SW480 (cell line): ENCODE data around the gene CELF2.

Experiments used
- DNase-seq: peaks from one replicate; pipeline ENCODE4 v3.0.0-alpha.2; 2016; ENCODE audit warnings: low spot score

The CELF2 gene

DNA sequence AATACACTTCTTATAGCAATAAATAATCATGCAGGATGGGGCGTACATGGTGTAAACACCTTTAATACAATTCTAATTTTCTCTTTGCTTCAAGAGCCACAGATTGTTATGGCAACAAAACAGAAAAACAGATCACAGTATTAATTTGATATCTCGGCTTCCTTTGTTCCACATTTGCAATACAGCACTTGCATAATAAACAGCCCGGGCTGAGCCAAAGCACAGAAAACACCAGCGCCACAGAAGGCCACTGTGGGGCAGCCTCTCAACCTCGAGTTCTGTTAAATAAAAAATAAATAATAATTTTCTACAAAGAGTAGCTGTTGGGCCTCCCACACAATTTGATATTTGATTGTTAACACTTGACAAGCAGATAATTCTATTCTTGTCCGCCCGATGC lies 337.9 kb downstream of the CELF2 start:
- no peak for DNase-seq

DNA sequence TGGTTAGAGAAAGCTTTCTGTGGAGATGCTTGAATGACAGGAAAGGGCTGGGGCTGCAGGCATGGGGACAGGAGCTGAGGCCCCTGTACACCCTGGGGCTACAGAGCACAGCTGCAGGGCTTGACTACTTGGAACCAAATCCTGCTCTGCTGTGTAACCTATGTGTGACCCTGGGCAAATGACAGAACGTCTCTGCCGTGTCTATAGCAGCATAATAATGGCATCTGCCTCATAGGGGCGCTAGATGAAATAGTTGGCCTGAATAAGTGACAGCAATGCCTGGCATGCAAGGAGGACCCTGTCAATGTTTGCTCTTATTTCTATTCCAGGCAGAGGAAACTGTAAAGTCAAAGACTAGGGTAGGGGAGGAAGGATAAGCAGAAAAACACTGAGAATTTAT lies 339.8 kb downstream of the CELF2 start:
- DNase-seq = no peak

DNA sequence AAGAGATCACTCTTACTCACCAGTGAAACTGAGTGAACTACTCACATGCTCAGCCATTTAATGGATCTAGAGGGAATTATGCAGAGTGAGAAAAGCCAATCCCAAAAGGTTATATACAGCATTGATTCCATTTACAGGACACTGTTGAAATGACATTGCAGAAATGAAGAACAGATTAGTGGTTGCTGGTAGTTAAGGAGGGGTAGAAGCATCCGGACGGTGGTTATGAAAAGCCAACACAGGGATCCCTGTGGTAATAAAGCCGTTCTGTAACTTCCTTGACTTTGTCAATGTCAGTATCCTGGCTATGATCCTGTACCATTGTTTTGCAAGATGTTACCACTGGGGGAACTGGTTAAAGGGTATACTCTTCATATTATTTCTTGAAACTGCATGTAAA lies 340.3 kb downstream of the CELF2 start:
- DNase-seq = no peak

DNA sequence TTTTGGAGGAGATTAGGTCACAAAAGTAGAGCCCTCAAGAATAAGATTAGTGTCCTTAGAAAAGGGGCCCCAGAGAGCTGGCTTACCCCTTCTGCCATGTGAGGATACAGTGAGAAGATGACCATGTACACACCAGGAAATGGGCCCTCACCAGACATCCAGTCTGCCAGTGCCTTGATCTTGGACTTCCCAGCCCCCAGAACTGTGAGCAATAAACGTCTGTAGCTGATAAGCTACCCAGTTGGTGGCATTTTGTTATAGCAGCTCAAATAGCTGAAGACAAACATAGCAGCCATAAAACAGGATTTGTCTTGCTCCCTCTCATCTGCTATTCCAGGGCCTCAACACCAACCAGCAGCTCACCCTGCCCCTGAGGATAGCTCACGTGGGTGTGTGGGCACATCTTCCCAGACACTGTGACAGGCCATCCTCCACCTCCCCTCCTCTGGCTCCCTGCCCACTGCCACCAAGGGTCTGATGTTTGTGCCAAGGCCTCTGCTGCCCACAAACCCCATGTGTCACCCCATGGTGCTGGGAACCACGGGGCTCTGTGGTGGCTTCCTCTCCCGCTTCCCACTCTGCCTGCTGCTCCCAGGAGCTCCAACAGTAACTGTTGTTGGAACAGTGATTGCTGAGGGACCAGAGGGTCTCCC lies 341.4 kb downstream of the CELF2 start:
- no peak for DNase-seq

DNA sequence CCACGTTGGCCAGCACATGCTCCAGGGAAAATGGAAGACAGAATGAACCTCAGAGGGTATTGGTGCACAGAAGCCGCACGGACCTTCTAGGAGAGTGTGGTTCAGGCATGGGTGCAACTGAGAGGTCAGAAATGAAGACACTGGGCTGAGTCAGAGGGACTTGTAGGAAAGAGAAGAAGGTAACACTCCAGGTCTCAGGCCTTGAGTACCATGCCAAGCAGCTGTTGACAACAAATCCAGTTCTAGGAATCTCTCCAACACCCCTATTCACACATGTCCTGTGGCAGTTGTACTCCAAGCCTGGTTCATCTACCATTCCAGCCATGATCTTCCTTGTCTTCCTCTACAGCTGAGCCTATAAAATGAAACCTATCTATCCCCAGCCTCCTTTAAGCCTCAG lies 342.2 kb downstream of the CELF2 start:
- no peak for DNase-seq

DNA sequence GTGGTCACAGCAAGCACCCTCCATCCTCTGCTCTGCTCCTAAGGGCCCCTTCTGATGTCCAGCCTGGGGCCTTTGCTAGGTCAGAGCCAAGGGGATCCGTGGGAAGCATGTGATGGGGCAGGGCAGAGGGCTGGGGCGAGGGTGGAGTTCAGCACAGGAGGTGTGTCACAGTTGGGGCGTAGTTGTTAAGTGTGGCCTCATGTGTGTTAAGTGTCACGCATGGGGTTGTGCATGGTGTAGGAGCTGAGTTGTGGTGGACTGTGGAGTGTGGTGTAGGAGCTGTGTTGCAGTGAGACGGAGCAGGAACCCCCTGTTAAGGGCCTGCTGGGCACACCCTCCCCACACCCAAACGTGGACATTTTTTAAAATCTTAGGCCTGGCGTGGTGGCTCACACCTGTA lies 345.8 kb downstream of the CELF2 start:
- DNase-seq = no peak

DNA sequence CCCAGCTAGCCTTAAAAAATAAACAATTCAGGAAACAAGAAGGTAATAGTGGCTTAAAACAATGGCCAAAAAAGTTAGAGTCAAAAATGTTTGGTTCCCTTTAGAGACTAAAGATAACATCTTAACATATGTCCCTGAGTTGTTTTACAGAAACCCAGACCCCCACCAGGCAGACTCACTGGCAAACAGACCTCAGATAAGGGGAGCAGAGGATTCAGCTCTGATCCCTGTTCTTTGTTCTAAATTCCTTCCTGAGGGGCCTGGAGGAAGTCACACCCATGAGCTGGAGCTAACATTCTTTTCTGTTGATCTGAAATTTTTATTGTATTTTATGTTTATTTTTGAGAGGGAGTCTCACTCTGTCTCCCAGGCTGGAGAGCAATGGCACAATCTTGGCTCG lies 346.6 kb downstream of the CELF2 start:
- no peak for DNase-seq

DNA sequence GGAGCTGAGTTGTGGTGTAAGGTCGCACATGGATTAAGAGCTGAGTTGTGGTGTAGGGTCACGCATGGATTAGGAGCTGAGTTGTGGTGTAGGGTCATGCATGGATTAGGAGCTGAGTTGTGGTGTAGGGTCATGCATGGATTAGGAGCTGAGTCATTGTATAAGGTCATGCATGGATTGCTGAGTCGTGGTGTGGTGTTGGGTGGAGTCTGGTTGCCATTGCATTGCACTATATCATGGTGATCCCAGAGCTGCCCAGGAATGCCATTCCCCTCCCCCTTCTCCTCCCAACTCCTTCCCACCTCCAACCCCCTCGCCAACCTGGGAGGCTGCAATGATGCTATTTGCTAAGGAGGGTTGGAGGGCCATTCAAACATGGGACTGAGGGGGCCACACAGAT lies 349.2 kb downstream of the CELF2 start:
- peak; percentile 4 for DNase-seq

DNA sequence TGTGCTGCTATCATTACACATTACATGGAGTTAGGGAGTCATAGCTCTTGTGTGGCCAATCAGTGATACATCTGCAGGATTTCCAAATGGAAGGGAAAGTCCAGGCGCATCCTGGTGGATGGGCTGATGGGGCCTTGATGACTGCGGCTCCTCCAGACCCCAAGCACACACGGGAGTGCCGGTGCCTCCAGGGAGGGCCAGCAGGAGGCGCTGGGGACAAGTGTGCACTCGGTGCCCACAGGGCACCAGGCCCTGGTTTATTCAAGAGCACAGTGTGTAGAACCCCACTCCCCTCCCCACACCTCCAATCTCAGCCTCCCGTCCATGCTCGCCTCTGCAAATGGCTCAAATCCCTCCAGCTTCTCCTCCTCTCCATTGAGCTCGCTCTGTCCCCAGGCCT lies 349.8 kb downstream of the CELF2 start:
- no peak for DNase-seq

DNA sequence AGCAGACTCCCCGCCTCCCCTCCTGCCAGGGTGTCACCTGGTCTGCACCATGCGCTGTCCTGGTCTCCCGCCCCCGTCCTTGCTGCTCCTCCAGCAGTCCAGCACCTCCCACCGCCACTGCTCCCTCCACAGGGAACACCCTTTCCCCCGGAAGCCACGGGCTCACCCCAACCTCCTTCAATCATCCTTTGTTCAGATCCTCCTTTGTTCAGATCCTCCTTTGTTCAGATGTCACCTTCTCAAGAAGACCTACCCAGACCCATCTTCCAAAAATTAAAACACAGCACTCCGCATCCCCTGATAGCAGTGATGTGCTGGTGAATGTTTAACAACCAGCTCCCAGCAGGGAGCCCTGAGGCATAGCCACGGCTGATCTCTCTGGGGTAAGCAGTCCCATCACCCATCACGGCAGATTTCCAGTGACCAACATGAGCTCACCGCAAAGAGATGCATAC lies 356.1 kb downstream of the CELF2 start:
- DNase-seq = peak; percentile 20

DNA sequence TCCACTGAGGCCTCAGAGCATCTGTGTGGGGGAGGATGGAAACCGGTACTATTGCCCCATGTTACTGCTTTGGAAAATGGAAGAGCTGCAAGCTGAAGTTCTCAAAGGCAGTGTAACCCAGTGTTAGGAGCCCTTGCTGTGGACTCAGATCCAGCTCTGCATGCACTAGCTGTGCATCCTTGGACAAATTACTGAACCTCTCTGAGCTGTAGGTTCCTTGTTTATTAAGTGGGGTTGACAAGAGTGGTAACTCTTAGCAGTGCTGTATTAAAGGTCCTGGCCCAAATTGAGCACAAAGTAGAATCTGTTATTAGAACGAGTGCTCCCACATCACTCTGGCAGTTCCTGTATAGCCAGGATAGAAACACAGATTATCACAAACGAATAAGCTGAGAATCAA lies 359.6 kb downstream of the CELF2 start:
- no peak for DNase-seq

DNA sequence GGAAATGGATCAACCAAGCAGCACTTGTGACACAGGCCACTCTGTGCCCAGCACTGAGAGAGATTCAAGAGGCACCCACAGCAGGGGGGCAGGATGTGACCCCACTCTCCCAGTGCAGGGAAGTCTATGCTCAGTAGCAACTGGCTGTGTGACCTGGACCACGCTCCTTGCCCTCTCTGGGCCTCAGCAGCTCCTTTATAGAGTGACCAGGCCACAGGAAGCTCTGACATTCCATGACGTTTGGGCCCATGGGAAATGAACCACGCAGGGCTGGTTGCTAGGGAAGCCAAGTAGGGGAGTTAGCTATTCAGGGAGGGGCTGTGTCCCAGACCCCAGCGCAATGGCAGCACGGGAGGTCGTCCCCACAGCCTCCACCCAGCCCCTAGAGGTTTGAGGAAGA lies 361.2 kb downstream of the CELF2 start:
- no peak for DNase-seq

DNA sequence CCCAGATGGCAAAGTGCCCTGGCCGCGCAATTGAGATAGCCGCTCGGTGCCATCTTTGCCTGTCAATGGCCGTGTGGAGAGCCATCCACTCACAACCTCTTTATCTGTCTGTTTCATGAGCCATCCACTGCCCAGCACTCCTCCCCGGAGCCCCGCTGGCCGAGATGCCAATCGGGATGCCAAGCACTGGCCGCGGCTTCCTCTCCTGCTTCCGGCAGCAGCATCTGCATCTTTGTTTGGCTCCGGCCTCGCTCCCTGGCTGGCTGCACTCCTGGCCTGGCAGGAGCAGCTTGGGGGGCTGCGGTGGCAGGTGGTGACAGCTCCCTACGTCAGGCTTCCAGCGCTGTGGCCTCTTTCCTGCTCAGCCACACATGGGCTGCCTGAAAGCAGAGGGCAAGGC lies 362.1 kb downstream of the CELF2 start:
- no peak for DNase-seq

DNA sequence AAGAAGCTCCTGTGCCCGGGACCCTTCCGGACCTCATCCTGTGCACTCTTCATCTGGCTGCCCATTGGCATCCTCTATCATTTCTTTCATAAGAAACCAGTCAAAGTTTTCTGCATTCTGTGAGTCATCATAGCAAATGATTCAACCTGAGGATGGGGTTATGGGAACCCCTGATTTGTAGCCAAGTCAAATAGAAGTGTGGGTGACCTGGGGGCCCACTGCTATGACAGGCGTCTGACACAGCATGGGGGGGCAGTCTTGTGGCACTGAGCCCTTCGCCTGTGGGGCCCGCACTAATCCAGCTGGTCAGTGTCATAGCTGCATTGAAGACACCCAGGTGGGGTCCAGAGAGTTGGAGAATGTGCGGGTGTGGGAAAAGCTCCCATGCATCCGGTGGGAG lies 363.4 kb downstream of the CELF2 start:
- no peak for DNase-seq

DNA sequence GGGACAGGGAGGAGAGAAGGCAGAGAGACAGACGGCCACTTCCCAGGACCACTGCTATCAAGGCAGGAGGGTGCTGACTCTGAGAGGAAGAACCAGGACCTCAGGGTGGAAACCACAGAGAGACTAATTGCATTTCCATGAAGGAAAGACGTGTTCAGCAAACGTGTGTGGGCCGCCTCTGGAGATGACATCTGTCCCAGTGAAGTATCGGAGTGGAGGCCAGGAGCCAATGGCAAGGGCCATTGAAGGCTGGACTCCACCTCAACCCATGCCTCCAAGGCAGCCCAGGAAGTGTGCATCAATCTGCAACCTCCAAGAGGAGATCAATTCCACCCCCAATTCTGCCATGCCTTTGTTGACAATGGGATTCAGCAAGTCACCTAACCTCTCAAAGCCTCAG lies 363.8 kb downstream of the CELF2 start:
- no peak for DNase-seq

DNA sequence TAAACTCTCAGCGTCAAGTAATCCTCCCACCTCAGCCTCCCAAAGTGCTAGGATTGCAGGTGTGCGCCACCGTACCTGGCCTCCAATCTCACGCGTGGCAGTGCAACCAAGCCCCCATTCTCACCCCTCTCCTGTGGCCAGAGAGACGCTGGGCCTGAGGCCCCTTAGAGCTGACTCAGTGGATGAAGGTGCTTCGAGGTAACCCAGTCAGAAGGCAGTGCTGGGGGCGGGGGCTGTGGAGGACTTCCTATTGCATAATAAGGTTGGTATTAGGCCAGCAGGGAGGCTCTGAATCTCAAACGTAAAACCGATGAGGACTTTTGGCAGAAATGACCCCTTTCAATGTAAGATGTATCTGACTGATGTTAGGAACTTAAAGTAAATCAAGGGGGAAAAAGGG lies 364.5 kb downstream of the CELF2 start:
- DNase-seq = no peak

DNA sequence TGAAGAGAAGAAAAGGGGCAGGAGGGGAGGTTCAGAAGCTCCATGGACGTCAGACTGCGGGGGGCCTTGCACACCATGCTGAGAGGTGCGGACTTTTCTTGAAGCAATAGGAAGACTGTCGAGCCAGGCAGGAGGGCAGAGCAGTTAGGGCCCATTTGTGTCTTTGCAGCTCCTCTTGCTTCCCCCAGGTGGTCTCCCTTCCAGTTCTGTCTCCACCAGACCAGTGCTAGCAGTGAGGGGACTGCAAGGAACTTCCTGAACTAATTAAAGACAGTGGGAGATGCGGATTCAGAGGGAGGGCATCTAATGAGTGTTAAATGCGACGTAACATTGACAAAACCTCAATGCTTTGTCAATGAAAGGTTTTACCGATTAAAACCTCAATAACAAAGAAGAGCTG lies 368.4 kb downstream of the CELF2 start:
- DNase-seq = no peak
